HG02943 (cell line): ENCODE results near the gene DHRS4.
"Not testable (repeated sequence)": the region's sequence is repeated elsewhere in the genome, so short reads cannot be mapped to it uniquely, and the experiment has no call there.

Experiments
- ATAC-seq: cut with Tn5 transposase; IDR thresholded peaks from one replicate; pipeline ENCODE4 v1.9.1; 2021; ENCODE audit warnings: mild to moderate bottlenecking, low read depth, moderate library complexity; ENCODE audit not compliant: unreplicated experiment

Gene DHRS4

DNA sequence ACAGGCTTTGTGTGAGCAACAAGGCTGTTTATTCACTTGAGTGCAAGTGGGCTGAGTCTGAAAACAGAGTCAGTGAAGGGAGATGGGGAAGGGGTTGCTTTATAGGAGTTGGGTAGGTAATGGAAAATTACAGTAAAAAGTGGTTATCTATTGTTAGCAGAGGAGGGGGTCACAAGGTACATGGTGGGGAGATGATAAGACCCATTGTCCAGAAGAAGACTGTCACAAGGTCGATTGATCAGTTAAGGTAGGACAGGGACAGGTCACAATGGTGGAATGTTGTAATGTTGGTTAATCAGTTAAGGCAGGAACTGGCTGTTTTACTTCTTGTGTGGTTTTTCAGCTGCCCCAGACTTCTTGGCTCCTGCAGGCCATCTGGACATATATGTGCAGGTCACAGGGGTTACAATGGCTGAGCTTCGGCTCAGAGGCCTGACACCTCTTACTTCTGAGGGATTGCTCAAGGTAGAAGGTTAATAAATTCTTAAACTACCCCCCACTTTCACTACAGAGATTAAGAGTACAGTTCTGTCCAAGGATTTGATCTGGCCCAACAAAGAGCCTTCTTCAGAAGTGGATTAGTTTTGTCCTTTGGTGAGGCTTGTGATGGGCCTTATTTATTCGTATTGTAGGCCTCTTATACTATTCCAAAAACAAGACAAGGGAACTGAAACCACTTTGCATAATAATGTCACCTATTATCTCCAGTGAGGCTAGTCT lies 13.8 kb upstream of the DHRS4 start:
- ATAC-seq: no peak

DNA sequence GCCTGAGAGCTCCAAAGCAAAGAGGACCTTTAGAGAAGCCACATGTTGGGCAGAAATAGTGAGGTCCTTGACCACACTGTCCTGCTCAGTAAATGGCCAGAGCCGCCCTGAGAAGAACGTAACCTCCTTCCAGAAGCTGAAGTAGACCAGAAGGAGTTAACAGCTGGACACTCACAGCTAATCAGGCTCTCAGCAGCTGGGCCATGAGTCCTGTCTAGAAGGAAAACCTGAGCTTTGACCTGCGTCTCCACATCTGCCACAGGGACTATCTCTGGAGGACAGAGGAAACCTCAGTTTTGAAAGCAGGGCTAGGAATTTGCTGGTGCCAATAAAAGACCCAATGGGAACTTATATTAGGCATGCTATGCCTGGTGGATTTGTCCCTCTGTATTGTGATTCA lies 12.3 kb upstream of the DHRS4 start:
- no peak for ATAC-seq

DNA sequence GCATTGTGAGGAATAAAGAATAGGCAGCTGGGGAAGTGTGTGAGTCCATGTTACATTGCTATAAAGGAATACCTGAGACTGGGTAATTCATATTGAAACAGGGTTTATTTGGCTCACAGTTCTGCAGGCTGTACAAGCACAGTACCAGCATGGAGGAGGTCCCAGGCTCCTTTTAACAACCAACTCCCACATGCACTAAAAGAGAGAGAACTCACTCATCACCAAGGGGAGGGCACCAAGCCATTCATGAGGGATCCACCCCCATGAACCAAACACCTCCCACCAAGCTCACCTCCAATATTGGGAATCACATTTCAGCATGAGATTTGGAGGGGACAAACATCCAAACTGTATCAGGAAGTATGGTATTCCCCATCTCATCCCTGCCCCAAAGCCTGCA lies 11.9 kb upstream of the DHRS4 start:
- ATAC-seq: no peak

DNA sequence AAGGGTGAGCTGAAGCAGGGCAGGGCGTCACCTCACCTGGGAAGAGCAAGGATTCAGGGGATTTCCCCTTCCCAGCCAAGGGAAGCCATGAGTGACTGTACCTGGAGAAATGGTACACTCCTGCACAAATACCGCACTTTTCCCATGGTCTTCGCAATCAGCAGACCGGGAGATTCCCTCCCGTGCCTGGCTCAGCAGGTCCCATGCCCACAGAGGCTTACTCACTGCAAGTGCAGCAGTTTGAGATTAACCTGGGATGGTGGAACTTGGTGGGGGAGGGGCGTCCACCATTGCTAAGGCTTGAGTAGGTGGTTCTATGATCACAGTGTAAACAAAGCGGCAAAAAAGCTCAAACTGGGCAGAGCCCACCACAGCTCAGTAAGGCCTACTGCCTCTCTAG lies 11.0 kb upstream of the DHRS4 start:
- no peak for ATAC-seq

DNA sequence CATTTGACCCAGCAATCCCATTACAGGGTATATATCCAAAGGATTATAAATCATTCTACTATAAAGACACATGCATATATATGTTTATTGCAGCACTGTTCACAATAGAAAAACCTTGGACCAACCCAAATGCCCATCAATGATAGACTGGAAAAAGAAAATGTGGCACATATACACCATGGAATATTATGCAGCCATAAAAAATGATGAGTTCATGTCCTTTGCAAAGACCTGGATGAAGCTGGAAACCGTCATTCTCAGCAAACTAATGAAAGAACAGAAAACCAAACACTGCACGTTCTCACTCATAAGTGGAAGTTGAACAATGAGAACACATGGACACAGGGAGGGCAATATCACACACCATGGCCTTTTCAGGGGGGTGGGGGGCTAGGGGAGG lies 4.5 kb upstream of the DHRS4 start:
- not testable (repeated sequence) for ATAC-seq

DNA sequence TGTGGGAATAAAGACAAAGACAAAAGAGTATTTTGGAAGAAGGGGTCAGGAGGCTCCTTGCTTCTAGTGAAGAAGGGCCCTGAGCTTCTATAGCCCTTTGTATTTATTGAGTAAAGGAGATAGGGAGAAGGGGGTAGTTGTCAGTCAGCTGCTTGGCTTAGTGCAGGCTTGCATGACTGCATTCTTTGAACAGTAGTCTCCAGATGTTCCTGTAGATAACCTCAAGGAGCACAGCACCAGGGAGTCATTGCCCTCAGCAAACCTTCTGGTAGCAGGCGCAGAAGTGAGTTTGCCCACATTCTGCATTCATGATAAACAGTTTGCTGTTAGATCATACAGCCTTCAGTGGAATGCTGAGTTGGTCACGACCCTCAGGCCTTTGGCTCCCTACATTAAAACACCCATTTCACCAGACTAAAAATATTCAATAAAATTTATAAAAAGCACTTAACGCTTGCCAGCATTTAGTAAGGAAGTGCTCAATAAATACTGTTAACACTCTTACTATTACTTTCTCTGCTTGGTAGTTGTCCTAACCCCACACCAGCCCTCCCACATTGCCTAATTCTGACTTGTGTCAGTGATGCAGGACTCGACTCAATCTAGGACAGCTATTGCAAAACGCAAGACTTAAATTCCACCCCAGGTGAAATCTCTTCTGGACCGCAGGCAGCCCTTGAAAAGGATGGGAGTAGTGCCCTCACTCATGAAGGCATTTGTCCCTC lies 3.0 kb upstream of the DHRS4 start:
- ATAC-seq: no peak

DNA sequence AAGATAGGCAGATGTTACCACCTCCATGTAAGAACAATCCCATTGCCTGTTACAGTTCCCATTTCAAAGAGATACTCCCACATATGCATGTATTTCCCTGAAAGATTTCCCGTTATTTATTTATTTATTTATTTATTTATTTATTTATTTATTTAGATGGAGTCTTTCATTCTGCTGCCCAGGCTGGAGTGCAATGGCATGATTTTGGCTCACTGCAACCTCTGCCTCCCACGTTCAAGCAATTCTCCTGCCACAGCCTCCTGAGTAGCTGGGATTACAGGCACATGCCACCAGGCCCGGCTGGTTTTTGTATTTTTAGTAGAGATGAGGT lies 2.5 kb upstream of the DHRS4 start:
- ATAC-seq: not testable (repeated sequence)

DNA sequence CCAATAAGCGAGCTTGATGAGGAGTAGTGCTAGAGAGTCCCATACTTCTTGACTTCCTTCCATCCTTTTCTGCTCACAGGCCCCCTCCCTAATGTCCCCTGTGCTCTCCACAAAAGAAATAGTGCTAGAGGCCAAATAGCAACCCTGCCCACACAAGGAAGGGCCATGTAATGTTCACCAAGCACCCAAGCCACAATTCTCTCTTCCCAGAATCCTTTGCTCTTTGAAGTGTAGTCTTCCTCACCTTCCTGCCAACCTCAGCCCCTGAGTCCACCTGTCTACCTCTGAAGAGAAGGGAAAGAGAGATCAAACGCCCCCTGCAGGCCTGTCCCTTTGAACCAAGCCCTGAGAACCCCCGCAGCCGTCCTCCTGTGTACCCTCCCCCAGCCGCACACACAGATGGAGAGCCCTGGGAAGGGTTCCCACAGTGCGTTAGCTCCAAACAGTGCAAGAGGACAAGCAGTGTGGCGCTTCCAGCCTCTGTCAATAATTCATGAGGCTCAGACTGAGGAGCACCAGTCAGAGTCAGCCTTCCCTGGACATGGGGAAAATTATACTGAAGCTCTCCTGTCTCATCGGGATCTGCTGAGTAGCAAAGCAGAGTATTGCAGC lies 1.9 kb upstream of the DHRS4 start:
- no peak for ATAC-seq

DNA sequence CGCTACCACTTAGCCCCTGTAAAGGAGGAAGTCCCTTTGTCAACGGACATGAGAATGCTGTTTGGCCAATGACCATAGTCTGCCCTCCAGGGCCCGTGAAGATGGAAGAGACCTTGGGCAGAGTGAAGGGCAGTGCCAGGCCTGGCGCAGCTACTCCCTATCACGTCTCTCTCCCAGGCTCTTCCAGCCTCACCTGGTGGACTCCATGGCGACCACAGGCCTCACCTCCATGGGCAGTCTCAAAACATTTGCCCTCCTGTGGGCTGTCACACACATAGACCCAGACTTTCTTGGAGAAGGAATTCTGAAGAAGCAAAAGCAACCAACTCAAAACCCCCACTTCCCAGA lies 480 bp upstream of the DHRS4 start:
- not testable (repeated sequence) for ATAC-seq

DNA sequence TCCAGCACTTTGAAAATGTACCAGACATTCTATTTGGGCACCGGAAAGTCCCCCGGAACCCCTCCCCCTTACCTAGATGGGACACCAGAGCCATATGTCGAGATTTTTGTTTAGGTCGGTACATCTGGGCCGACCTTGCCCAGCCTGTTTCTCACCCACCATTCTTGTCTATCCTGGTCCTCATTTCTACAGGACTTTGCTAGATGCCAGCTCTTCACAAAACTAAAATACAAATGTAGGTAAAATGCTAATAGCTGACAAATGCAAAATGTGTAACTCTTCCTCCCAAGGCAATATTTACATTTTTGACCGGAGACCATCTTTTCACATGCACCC lies 677 bp downstream of the DHRS4 start:
- not testable (repeated sequence) for ATAC-seq

DNA sequence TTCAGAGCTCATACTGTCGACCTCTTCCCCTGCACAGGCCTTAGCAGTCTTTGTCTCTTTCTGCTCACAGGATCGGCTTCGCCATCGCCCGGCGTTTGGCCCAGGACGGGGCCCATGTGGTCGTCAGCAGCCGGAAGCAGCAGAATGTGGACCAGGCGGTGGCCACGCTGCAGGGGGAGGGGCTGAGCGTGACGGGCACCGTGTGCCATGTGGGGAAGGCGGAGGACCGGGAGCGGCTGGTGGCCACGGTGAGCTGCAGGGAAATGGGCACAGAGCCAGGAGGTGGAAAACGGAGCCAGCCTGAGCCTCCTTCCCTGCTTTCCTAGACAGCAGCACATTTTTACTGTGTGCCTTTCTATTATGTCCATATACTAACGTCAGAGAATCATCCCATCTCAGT lies 1.4 kb downstream of the DHRS4 start:
- ATAC-seq: not testable (repeated sequence)

DNA sequence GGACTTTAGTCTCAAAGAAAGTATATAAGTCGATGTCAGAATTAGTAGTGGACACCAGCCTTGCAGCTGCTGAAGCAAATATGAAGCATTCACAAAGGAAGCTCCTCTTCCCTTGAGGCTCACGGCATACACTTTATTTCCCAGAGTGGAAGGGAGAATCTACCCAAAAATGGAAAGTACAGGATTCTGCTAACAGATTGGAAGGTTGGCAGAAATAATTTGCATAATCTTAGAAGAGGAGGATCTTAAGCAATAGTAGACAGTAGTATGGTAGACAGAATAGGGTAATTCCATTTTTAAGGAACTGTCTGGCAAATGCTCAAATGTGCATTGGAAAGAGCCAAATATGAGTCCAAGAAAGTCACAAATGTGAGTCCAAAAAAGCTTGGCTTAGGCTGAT lies 2.2 kb downstream of the DHRS4 start:
- not testable (repeated sequence) for ATAC-seq

DNA sequence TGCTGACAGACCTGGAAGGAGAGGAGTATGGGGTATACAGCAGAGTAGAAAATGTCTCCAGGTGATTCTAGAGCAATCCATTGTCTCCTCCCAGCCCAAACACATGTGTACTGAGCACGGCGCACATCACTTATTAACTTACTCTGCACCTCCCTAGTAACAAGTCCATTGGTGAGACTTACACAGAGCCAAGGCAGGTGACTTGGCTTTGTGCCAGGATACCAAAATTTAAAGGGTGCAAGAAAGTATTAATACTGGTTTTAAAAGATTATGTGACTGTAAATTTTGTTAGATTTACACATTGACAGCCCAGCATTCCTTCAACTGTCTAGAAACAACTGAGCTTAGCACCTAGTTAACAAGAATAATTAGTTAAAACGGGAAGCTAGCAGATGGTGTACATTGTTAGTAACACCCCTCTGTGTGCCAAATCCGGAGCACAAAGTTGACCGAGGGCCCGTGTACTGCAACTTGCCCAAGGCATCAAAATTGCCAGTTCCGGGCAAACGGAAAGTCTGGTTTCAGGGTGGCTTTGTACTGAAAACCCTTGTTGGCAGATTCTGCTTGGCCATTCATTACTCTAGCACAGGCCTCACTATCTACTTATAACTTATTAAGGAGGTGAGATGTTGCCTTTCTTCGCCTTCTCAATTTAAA lies 4.5 kb downstream of the DHRS4 start:
- not testable (repeated sequence) for ATAC-seq

DNA sequence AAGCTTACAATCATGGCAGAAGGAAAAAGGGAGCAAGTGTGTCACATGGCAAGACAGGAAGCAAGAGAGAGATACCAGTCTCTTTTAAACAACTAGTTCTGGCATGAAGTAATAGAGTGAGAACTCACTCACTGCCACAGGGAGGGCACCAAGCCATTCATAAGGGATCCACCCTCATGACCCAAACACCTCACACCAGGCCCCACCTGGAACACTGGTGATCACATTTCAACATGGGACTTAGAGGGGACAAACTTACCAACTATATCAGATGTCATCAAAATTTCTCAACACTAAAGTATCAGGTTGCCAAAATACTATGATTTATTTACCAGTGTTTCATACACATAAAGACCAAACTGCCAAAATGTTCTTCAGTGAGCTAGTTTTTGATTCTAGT lies 7.3 kb downstream of the DHRS4 start:
- ATAC-seq: not testable (repeated sequence)

DNA sequence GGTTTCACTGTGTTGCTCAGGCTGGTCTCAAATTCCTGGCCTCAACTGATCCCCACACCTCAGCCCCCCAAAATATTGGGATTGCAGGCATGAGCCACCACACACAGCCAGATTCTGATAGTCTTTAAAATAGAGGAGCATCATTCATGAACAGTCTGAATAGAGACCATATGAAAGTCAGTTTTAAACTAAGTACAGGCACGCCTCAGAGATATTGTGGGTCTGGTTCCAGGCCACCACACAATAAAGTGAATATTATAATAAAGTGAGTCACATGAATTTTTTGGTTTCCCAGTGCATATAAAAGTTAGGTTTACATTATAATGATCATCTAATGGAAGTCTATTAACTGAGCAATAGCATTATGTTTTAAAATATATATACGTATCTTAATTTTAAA lies 8.1 kb downstream of the DHRS4 start:
- ATAC-seq: not testable (repeated sequence)

DNA sequence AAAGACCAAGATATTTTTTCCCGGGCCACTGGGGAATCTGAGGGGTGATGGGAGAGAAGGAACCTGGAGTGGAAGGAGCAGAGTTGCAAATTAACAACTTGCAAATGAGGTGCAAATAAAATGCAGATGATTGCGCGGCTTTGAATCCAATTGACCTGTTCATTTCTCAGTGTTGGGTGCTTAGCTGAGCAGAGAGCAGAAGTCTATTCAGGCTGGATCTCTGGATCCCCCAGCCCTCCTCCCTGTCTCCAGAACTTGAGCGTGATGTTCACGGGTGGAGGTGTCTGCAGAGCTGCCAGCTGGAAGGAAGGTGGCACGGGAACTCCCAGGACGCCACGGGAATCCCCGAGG lies 15.5 kb downstream of the DHRS4 start:
- ATAC-seq: not testable (repeated sequence)

DNA sequence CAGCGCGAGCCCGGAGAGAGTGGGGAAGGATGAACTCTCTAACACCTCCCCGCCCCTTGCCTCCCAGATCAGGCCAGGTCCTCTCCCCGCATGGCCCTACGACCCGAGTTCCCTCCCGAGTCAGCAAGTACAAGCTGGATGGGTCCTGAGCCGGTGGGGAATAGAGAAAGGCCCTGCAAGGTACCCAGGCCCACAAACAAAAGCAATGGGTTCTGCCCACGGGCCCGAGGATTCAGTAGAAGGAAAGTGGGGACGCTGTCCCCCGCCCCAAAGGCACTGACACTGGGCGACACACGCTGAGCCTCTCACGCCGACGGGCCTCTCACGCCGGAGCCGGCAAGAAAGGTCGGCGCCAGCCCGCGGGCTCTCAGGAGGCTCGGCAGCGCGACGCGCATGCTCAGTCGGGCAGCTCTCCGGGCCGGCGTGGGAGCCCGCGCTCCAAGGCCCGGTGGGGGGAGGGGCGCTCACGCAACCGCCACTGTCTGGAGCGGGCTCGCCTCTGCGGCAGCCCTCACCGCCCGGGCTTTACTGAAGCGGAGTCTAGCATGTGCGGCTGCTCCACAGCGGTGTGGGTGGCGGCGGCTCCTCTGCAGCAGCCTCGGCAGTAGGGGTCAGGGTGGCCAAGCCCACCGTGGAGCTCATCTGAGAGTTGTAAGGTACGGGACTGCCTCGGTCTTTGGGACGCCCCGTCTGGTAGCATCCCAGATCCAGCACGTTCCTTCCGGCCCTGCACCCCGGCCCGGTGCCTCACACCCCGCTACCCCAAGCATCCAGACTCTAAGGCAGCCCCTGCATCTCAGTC lies 16.1 kb downstream of the DHRS4 start:
- ATAC-seq: peak; percentile 59

DNA sequence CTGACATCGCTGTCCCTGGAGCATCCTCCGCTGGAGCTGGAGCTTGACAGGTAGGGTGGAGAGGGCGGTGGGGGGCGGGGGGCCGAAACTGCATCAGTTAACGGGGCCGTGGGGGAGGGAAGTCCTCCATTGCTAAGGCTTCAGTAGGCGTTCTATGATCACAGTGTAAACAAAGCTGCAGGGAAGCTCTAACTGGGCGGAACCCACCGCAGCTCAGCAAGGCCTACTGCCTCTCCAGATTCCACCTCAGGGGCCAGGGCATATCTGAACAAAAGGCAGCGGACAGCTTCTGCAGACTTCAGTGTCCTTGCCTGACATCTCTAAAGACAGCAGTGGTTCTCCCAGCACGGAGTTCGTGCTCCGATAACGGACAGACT lies 16.7 kb downstream of the DHRS4 start:
- ATAC-seq: not testable (repeated sequence)

DNA sequence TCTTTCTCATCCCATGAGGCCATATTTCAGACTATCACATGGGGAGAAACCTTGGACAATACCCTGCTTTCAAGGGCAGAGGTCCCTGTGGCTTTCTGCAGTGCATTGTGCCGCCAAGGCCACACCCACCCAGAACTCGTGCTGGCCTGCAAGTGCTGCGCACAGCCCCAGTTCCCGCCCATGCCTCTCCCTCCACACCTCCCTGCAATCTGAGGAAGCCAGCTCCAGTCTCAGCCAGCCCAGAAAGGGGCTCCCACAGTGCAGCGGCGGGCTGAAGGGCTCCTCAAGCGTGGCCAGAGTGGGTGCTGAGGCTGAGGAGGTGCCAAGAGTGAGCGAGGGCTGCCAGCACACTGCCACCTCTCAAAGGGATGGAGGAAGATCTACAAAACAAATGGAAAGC lies 19.6 kb downstream of the DHRS4 start:
- ATAC-seq: not testable (repeated sequence)

DNA sequence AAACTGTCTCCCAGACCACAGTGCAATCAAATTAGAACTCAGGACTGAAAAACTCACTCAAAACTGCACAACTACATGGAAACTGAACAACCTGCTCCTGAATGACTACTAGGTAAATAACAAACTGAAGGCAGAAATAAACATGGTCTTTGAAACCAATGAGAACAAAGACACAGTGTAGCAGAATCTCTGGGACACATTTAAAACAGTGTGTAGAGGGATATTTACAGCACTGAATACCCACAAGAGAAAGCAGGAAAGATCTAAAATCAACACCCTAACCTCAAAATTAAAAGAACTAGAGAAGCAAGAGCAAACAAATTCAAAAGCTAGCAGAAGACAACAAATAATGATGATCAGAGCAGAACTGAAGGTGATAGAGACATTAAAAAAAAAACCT lies 20.5 kb downstream of the DHRS4 start:
- ATAC-seq: not testable (repeated sequence)

DNA sequence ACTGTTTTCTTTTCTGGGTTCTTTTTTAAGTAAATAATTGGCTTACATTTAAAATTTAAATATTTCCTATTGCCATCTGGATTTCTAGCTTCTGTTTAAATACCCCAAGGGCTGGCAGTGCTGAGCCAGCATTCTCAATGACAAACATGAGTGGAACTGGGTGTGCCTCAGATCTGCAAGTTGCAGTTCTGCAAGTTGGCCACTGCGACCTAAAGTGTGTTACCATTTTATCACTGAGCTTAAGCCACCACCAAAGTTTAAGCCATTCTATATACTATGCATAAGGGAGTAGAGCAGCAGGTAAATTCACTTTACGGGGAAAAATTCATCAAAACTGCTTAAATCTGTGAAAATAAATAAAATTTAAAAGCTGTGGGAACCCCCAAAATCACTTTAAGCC lies 23.6 kb downstream of the DHRS4 start:
- ATAC-seq: not testable (repeated sequence)
